ENCODE results near the gene PPM1J. TPM values are rescaled to one million over a fixed set of nuclear protein-coding genes. Genes with fewer than 3 reads are reported as not detected.
A peak's percentile ranks its signal among the peaks of the same experiment; 100 is the strongest.

PPM1J gene
- total and polyA plus RNA-seq, 2 of the 13 experiments (the other 11 are each of a cell fraction or from before 2014, with no cell fraction given) = 0.07 to 0.22 TPM

- FAIRE-seq (no peak), DNase-seq (ENCODE audit: low spot score) (no peak), ATAC-seq (no peak)
- TF ChIP-seq ZC3H13 (CRISPR knock-in tag; IDR thresholded peaks at IDR 0.05) (0 out of 2 replicates have a peak, but pooled peaks have one; percentile 41), ZNF629 (CRISPR knock-in tag; conservative IDR thresholded peaks at IDR 0.05) (no peak), ZFP91 (CRISPR knock-in tag; IDR thresholded peaks at IDR 0.05; ENCODE audit: borderline replicate concordance) (0 out of 2 replicates have a peak, but pooled peaks have one; percentile 22), SNAPC2 (CRISPR knock-in tag; IDR thresholded peaks at IDR 0.05) (no peak), HMGXB4 (CRISPR knock-in tag; IDR thresholded peaks at IDR 0.05; ENCODE audit: borderline replicate concordance in 1 of 2, low read depth in 1 of 2) (no peak), YEATS2 (CRISPR knock-in tag; IDR thresholded peaks at IDR 0.05; ENCODE audit: borderline replicate concordance) (no peak), ZSCAN22 (CRISPR knock-in tag; IDR thresholded peaks at IDR 0.05) (no peak), HDAC2 (CRISPR knock-in tag; IDR thresholded peaks at IDR 0.05) (no peak), ZNF660 (CRISPR knock-in tag; IDR thresholded peaks at IDR 0.05; ENCODE audit: borderline replicate concordance, low read depth) (no peak), TFE3 (CRISPR knock-in tag; IDR thresholded peaks at IDR 0.05) (no peak), HNRNPUL1 (IDR thresholded peaks at IDR 0.05; ENCODE audit: low read depth, low read length) (no peak), RBM22 (optimal IDR thresholded peaks at IDR 0.05; ENCODE audit: low read length) (peak; percentile 60)
- Histone ChIP-seq H3K36me3 (replicated peaks in 1 of 2; ENCODE audit: control insufficient read depth in 1 of 2, insufficient read depth in 2 of 2, low read length in 2 of 2) (peaks cover 6 to 34% of the 10 kb centered on the region in 2 experiments; a peak in 4 of 5 replicates), H3K4me2 (ENCODE audit: low read depth, low read length) (no peak overlapping the region), H3K79me2 (ENCODE audit: insufficient read depth, low read length) (peaks cover 22% of the 10 kb centered on the region), H3K4me1 (ENCODE audit: insufficient read depth, low read length) (peaks cover 78% of the 10 kb centered on the region), H3K27ac (ENCODE audit: extremely low read length, insufficient read depth, low read length) (no peak overlapping the region), H3K9me3 (ENCODE audit: low read length) (no peaks in the 10 kb centered on the region), H4K20me1 (ENCODE audit: insufficient read depth, low read length) (no peaks in the 10 kb centered on the region), H3K9ac (ENCODE audit: insufficient read depth, low read depth, low read length) (no peak overlapping the region), H3K4me3 (replicated peaks in 1 of 3; ENCODE audit: insufficient read depth in 1 of 3, low read depth in 2 of 3, low read length in 3 of 3) (no peak overlapping the region), H2AFZ (ENCODE audit: low read length) (no peak overlapping the region), H3K27me3 (ENCODE audit: control insufficient read depth in 1 of 2, insufficient read depth in 2 of 2, low read length in 2 of 2) (peaks cover 0 to 4% of the 10 kb centered on the region in 2 experiments; a peak in 1 of 5 replicates)
- CTCF ChIA-PET (ENCODE audit: low intra/inter-chr PET ratio, low total read pairs) = no interaction called here
- in situ Hi-C loops (cut with HindIII; ENCODE audit: extremely low pct_ligation_motif_present, low pct_unique_long_range_greater_than_20kb) (loop anchor here (10.0 to 25.0 kb wide), 2 partner anchors 198 to 335 kb away; partner anchors contain the start of gene WNT2B), intact Hi-C loops (cut with micrococcal nuclease; ENCODE audit: unreplicated experiment) (no loop called here)
- 96% methylated on average over 10 of the region's 12 CpGs for WGBS (ENCODE audit: low lambda C conversion rate)
- POLR2A ChIA-PET = interaction anchor here (9.2 kb wide), 1 partner anchor 29 kb away, joined by 251 read pairs; the partner anchor contains the start of gene MOV10
- BruUV-seq (replicated peaks) = no TSS peak
Measured at GRCh38 chr1:112702420-112703261, 12.5 kb downstream of the PPM1J start.

Measured in HepG2 (cell line).